Activated T-helper 9 cell treated with anti-CD3 and anti-CD28 coated beads, Interleukin-2, amount 50 U/mL, for 16 hours (primary cell): Measurements from ENCODE around the gene EFTUD2.

Source experiments
- DNase-seq: peaks from one replicate; pipeline ENCODE4 v3.0.0-alpha.2; 2020; ENCODE audit warnings: low read depth

Gene EFTUD2

DNA sequence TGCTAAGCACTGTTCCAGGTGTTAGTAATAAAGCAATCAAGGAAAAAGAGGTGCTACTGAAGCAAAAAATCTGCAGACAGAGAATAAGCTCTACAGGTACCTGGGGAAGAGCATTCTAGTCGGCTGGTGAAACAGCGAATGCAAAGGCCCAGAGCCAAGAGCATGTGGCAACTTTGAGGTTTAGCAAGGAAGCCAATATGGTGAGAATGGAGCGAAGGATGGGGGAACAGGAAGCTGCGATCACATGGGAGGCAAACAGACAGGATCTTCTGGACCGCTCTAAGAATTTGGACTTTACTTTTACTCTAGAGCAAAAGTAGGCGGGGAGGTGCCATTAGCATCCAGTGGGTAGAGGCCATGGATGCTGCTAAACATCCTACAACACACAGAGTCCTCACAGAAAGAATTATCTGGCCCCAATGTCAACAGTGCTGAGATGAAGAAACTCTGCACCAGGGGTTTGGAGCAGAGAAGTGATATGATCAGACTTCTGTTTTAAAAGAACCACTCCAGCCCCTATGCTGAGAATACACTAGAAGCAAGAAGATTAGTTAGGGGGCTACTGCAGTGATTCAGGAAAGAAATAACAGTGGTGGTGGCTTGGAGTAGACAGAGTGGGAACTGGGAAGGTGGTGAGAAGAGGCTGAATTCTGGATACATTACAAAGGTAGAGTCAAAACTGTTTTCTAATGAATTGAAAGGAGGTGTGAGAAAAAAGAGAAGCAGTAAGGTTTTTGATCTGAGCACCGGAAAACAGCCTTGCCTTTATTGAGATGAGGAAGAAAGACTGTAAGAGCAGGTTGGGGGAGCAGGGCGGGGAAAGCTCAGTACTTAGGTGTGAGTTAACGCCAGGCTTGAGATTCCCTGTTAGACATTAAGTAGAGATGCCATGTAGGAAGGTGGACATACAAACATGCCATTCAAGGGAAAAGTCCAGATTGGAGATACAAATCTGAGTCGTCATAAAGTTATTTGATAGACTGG lies 11.0 kb downstream of the EFTUD2 start:
- no peak for DNase-seq

DNA sequence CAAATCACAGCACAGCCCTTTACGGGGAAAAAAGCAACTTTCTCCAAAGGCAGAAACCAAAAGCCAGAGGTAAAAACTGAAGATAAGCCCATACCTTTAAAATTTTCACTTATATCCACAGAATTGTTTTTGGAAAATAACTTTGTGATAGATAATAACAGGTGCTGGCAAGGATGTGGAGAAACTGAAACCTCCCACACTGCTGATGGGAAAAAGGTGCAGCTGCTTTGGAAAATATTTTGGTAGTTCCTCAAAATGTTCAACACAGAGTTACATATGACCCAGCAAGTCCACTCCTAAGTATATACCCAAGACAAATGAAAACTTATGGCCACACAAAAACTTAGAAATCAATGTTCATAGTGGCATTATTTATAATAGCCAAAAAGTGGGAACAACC lies 12.2 kb downstream of the EFTUD2 start:
- no peak for DNase-seq

DNA sequence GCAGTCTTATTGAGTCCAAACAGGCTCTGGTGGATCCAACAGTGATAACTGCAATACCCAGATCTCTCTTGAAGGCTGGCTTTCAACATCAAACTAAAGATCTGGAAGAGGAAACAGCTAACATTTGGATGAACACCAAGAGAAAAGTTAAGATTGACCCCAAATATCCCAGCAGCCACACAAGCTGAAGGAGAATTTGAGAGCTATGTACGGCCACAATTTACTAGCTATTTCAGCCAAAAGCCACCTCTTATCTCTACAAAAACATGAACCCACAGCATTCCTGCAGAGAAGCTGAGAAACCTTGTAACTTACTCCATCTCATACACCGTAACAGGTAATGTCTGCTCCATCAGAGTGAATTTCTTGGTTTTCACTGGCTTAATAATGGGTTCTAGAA lies 14.3 kb downstream of the EFTUD2 start:
- no peak for DNase-seq

DNA sequence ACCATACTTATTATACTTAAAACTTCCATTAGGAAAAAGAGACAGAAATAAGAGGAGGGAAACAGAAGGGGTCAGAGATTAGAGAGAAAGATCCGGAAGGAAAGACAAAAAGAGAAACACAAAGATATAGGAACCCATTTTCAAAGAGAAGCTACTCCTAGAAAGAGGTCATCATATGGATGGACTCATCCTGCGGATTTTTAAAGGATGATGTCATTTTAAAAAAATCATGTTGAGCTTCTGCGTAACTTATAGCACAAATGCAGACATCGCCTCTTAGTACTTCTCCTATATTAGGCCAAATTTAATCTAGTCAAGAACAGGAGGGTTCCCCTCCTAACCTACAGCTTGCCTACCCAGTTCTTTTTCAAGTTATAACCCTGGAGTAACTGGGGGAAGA lies 18.1 kb downstream of the EFTUD2 start:
- DNase-seq = no peak

DNA sequence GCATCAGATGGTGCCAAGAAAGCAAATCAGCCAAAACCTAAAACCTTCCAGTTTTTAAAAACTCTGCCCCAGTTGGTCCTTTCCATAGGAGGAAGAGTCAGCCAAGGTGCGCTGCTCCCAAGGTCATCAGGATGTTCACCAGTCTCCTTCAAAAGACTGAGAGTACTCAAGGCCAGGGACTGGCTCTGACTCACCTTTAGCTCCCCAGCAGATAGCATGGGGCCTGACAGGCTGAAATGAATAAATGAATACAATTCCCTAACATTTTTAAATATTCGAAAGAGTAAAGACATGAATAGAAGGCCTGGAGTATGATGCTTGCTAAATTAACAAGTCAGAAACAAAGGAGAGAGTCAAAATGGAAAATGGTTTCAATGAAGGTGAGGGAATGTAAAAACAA lies 19.2 kb downstream of the EFTUD2 start:
- no peak for DNase-seq

DNA sequence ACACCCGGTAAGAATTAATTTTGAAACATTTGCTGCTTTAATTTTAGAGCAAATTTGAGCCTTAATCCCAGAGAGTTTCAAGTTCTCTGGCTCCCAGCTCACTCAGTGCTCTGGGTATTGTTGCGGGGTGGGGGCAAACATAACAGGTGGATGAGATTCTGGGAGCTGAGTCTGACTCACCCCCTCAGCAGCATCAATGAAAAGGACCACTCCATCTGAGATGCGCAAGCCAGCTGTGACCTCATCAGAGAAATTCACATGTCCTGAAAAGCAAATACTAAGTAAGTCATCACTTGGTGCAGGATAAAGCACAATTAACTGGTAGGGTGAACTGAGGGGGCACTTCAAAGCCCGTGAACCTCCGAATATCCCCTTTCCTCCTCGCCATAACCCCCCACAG lies 19.9 kb downstream of the EFTUD2 start:
- no peak for DNase-seq

DNA sequence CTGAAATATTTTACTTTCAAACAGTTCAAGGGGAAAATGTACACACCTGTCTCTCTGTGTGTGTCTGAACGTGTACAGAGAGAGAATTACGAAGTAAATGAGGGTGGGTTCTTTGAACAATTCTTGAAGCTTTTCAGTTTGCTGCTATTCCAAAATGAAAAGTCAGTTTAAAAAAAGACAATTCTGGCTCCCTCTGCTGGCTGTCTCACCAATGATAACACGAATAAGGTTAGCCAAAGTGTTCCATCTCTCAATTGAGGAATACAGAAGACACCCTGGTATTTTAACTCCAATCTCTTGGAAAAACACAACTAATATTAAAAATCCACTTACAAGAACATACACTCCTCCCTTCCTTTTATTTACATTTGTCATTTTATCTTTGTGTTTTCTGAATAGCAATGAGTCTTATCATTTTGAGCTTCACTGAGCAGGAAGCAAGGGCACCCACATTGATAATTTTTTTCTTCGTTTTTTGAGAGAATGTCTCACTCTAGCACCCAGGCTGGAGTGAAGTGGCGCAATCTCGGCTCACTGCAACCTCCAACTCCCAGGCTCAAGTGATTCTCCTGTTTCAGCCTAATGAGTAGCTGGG lies 20.5 kb downstream of the EFTUD2 start:
- no peak for DNase-seq

DNA sequence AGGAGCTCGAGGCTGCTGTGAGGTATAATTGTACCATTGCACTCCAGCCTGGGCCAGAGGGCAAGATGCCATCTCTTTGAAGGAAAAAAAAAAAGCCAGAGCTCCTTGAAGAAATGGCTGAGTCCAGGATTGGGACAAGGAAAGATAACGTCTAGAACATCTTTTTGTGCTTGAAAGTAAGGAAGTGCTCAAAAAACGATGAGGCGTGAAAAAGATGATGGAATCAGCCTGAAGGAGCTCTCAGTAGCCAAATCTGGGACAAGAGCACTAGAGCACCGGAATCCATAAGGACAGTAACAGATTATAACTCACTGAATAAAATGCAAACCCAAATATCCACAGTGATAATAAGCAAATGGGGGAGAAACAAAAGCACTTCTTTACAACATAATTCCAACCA lies 22.1 kb downstream of the EFTUD2 start:
- DNase-seq = no peak

DNA sequence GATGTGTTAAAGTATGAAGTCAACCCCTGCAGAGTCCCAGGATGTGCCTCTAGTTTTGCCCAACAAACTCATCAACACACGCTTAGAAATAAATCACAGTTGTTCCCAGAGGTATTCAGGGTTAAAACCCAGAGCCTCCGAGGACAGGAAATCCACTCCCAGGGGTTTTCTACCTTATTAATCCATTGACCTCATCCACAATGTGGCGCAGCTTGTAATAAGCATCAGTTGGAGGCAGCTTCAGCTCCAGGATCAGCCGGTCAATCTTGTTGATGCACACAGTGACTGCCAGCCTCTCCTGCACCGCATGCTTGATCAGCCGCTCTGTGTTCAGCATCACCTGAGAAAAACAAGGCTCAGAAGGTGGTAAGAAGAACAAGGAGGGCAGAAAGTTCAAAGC lies 23.5 kb downstream of the EFTUD2 start:
- no peak for DNase-seq

DNA sequence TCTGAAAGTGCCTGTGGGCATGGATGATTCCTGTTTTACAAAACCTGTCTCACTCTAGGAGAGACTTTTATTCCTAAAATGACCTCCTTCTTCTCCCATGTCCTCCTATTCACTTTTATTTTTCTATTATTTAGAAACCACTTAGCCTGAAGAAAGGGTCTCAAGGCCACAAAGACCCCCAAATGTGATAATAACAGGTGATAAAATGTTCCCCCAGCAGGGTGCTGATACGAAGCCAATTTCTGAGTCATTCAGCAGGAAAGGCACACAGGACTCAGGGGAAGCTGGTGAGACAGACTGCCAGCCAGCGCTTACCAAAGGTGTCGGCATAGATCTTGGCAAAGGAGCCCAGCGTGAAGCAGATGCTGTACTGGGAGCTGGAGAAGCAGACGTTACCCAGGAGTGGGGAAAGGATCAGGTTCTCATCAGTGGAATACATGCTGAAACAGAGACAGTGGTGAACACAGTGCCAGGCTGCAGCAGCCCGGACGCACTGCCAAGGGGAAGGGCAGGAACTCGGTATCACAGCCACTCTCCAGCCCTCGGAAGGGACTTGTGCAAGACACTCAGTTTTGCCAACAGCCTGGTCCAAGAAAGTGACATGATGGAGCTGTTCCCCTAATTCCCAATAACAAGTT lies 27.0 kb downstream of the EFTUD2 start:
- DNase-seq = no peak

DNA sequence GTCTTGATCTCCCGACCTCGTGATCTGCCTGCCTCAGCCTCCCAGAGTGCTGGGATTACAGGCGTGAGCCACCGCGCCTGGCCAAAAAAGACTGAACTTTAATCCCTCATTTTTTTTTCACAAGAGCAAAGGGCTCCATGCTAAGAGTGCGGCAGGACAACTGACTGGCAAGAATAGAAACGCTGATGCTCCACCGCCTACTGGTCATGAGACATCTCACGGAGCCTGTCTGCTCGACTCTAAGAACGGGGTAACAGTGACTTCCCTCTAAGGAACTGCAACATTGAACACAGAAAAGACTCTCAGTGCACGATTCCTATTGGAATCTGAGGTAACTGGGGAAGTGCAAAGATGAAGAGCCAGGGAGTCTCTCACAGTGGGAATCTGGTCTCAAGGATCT lies 27.7 kb downstream of the EFTUD2 start:
- no peak for DNase-seq

DNA sequence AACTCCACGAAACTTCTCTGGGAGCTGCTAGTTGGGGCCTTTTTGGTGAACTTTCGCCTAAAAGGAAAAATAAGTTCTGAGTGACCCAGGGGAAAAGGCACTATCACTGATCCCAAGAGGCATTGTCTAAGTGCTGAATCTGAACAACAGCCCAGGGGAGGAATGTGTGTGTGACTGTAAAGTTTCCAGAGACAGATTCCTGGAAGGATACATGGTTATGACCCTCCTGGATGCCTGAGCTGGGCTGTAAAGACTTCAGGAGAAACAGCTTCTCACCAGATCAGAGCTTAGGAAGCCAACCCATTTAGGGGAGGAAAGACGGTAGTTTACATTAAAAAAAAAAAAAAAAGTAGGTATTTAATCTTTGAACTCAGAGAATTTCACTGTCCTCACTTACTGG lies 31.4 kb downstream of the EFTUD2 start:
- DNase-seq = no peak

DNA sequence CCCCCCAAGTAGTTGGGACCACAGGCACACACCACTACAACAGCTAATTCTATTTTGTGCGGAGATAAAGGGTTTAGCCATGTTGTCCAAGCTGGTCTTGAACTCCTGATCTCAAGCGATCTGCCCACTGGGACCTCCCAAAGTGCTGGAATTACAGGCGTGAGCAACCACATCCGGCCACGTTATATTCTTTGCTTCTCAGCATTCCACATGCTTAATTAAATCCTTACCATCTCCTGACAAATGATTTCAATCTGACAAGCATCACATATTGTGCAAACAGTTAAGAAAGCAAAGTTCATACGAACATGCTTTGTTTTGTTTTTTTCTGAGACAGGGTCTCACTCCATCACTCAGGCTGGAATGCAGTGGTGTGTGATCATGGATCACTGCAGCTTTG lies 33.3 kb downstream of the EFTUD2 start:
- no peak for DNase-seq

DNA sequence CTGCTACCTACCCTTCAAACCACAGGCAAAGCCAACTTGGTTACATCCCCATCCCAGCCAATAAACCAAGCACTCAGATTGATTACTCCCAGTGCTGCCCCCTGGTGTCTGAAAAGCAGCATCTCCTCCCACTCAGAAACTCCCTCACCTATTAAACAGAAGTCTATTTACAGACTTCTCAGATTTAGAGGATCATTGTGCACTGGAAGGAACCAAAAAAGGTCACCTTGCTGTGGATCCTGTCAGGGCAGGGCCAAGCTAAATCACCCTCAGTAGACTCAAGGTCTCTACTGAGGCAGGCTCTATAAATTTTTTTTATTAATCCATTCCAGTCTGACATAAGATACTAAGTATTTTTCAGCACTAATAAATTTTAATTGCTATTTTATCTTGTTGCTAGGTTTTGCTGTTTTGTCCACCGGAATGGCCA lies 34.0 kb downstream of the EFTUD2 start:
- peak; percentile 41 for DNase-seq

DNA sequence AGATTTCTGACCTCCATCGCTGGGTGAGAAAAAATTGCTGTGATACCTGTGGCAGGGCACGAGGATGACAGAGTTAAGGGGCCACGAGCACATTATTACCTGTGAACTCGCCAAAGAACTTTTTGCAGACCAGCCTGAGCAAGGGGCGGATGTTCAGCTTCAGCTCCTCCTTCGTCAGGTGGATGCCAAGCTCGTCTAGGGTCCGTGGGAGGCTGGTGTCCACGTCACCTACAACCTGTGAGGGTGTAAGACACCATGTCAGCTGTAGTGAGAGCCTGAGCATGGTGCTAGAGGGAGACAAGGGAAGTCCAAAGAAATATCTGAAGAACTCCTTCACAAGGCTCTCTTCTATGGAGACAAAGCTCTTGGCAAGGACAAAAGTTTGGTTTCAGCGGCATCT lies 34.4 kb downstream of the EFTUD2 start:
- DNase-seq = no peak

DNA sequence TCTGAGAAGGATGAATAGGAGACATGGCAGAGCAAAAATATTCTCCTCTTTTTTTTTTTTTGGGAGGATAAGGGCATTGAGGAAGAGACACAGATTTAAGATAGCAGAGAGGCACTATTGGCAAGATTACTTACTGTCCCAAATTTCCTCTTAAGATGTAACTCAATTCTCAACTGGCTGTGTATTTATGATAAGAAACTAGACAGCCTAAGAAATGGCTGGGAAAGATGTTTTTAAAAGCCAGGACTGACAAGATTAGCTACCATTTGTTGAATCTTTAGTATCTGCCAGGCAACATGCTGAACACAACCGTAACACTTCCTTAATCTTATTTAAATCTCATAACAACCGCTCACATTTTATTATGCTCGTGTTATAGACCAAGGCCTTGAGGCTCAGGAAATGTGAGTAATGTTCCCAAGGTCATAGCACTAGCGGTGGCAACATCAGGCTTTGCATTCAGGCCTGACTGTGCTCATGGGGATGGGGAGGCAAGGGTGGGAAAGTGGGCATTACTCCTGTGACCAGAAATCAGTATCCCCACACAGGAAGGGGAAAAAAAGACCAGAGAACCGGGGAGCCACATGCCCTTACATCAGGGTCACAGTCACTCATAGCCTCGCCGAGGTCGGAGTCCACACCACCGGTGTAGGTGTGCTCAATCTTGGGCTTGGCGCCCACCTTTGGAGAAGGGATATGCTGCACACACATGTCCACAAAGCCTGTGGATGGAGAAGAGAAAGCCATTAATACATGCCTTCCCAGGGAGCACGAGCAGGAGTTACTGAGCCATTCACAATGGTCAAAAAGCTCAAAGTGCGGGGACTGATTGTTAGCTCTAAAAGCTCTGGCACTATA lies 36.0 kb downstream of the EFTUD2 start:
- no peak for DNase-seq

DNA sequence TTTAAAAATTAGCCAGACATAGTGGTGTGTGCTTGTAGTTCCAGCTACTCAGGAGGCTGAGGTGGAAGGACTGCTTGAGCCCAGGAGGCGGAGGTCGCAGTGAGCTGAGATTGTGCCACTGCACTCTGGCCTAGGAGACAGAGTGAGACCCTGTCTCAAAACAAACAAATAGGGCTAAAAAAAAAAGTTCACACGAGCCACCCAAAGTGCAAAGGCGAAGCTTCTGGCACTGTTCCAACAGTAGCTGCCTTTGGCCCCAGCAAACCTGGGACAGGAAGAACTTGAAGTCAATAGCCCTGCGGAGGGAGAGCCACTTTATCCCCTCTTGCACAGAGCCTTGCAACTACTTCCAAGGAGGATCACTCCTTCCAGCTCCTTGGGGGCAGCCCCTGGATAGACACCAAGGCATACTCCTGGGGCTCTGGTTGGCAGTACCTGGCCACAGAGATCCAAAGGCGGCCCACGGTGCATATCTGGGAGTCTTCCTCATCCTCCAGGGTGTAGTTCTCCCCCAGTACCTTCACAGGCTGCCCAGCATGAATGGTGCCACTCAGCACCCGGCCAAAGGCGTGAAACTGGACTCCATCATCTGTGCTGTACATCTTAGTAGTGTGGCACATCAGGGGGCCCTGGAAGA lies 36.8 kb downstream of the EFTUD2 start:
- DNase-seq = no peak

DNA sequence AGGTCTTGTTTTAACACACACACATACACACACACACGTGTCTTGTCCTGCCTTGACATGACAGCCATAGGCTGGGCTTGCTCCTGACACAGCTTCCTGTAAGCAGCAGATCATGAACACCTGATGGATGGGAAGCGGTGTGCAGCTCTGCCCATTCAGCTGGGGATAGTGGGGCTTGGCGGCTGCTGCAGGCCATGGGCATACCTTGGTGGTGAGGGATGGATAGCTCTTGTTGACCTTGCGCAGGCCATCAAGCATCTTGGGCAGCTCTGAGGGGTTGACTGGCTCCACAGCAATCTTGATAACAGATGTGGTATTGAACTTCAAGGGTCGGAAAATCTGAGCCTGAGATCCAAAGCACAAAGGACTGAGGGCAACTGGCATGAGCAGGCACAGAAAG lies 39.5 kb downstream of the EFTUD2 start:
- DNase-seq = no peak

DNA sequence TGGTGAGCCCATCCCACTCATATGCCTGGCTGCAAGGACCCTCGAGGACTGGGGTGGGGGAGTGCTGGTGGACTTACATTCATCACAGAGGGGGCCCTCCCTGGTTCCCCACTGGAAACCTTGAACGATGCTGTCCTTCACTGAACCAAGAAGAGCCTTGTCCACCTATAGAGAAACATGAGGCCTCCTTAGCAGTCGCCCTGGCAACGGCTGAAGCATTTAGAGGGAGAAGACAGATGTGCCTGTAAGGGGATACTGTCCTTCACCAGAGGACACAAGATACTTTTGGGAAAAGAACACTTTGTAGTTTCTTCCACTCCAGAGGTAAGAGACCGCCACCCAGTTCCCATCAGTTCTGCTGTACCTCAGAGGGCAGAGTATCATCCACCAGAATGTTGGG lies 45.1 kb downstream of the EFTUD2 start:
- DNase-seq = no peak

DNA sequence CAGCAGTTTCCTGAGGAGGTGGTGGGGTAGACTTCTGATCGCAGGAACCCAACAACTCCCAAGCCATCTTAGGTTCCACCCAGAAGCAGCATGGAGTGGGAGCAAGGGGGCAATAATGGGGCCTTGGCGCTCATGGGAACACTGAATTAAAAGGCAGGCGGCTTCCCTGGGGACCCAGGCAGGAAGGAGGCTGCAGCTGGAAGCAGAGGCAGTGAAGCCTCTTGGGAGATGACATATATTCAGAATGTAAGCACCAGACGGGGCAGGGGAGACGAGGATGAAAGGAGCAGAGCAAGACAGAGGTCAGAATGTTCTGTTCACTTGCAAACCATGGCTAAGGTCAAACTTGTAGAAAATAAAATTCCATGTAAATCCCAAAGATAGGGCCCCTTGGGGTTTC lies 48.6 kb downstream of the EFTUD2 start:
- DNase-seq = no peak

DNA sequence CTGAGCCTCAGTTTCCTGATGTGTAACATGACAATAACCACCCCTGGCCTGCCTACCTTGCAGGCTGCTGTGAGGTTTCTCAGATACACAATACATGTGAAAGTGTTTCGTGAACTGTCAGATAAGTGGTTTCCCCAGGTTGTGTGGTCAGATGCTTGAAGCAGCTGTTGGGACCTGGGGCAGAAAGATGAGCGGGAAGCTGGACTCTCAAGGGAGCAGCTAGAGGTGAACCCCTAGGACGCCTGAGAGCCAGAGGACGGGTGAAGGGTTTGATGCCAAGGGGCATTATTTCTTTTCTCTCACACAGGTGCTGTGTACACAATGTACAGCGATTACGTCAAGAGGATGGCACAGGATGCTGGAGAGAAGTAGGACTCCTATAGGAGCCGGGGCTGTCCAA lies 49.2 kb downstream of the EFTUD2 start:
- DNase-seq = no peak
